Activated T-helper 1 cell treated with anti-CD3 and anti-CD28 coated beads, Interleukin-12 subunit alpha, Interleukin-12 subunit beta, Interleukin-2, Interleukin-4 antibody, amounts not matched to agents 30 ng/mL and 10 ng/mL and 1 ng/mL, durations not matched to agents 14 hours and 24 hours and 36 hours (primary cell): ENCODE measurements around the gene PPFIBP2. TPM values are rescaled to one million over a fixed set of nuclear protein-coding genes. Genes with fewer than 3 reads are reported as not detected.

ENCODE experiments used
- DNase-seq: peaks from one replicate; pipeline ENCODE4 v3.0.0; 2021; ENCODE audit warnings: low spot score
- H3K27ac Mint-ChIP-seq: one replicate; pipeline ENCODE4 v1.8.0; 2021; ENCODE audit warnings: mild to moderate bottlenecking, mixed read lengths
- H3K27me3 Mint-ChIP-seq: one replicate; pipeline ENCODE4 v1.8.0; 2022; ENCODE audit warnings: mild to moderate bottlenecking, moderate library complexity, mixed read lengths; ENCODE audit not compliant: insufficient read depth
- H3K36me3 Mint-ChIP-seq: one replicate; pipeline ENCODE4 v1.8.0; 2021; ENCODE audit warnings: low read depth, mixed read lengths
- H3K4me1 Mint-ChIP-seq: one replicate; pipeline ENCODE4 v1.8.0; 2021; ENCODE audit warnings: low read depth, mixed read lengths
- H3K4me3 Mint-ChIP-seq: one replicate; pipeline ENCODE4 v1.8.0; 2021; ENCODE audit warnings: mild to moderate bottlenecking, moderate library complexity, mixed read lengths
- H3K9me3 Mint-ChIP-seq: one replicate; pipeline ENCODE4 v1.8.0; 2021; ENCODE audit warnings: mixed read lengths
- intact Hi-C: fragments of 100-400 bp; cut with micrococcal nuclease; formaldehyde crosslinking; loops from one replicate; pipeline ENCODE4 v1.15.1; 2024
- total RNA-seq: library from RNA; stranded (reverse); gene quantifications from 2 replicates; pipeline ENCODE4 v1.2.3, GENCODE V29; 2022

PPFIBP2 gene
- total RNA-seq, 1 donor from 2014 or later = 0.62 TPM

GRCh38 chr11:7555052-7555699 lies 41.4 kb downstream of the PPFIBP2 start:
- H3K9me3 Mint-ChIP-seq = no peaks in the 10 kb centered on the region
- H3K27ac Mint-ChIP-seq = no peak overlapping the region
- H3K36me3 Mint-ChIP-seq = no peaks in the 10 kb centered on the region
- H3K4me3 Mint-ChIP-seq = no peak overlapping the region
- H3K4me1 Mint-ChIP-seq = no peaks in the 10 kb centered on the region
- intact Hi-C loops = no loop called here
- DNase-seq = no peak
- H3K27me3 Mint-ChIP-seq = peaks cover 4% of the 10 kb centered on the region

GRCh38 chr11:7558046-7558445 lies 44.2 kb downstream of the PPFIBP2 start:
- Mint-ChIP-seq H3K27me3 (peaks cover 4% of the 10 kb centered on the region), H3K36me3 (no peaks in the 10 kb centered on the region), H3K27ac (no peak overlapping the region), H3K9me3 (no peaks in the 10 kb centered on the region), H3K4me3 (no peak overlapping the region), H3K4me1 (no peaks in the 10 kb centered on the region)
- intact Hi-C loops = no loop called here
- no peak for DNase-seq

- Mint-ChIP-seq H3K27me3 (peaks cover 4% of the 10 kb centered on the region), H3K4me1 (no peaks in the 10 kb centered on the region), H3K9me3 (no peaks in the 10 kb centered on the region), H3K4me3 (no peak overlapping the region), H3K36me3 (no peaks in the 10 kb centered on the region), H3K27ac (no peak overlapping the region)
- intact Hi-C loops = no loop called here
- no peak for DNase-seq
Observed at GRCh38 chr11:7559398-7560283, 45.8 kb downstream of the PPFIBP2 start.

GRCh38 chr11:7561562-7561961 lies 47.8 kb downstream of the PPFIBP2 start:
- no peaks in the 10 kb centered on the region for H3K36me3 Mint-ChIP-seq
- no peak for DNase-seq
- H3K27ac Mint-ChIP-seq = no peak overlapping the region
- intact Hi-C loops = no loop called here
- H3K9me3 Mint-ChIP-seq = no peaks in the 10 kb centered on the region
- H3K4me1 Mint-ChIP-seq = no peaks in the 10 kb centered on the region
- peaks cover 8% of the 10 kb centered on the region for H3K27me3 Mint-ChIP-seq
- no peak overlapping the region for H3K4me3 Mint-ChIP-seq

- no peaks in the 10 kb centered on the region for H3K9me3 Mint-ChIP-seq
- H3K36me3 Mint-ChIP-seq = no peaks in the 10 kb centered on the region
- no peak for DNase-seq
- no peak overlapping the region for H3K27ac Mint-ChIP-seq
- intact Hi-C loops = no loop called here
- peaks cover 8% of the 10 kb centered on the region for H3K27me3 Mint-ChIP-seq
- H3K4me3 Mint-ChIP-seq = no peak overlapping the region
- H3K4me1 Mint-ChIP-seq = no peaks in the 10 kb centered on the region
Observed at GRCh38 chr11:7563281-7563680, 49.5 kb downstream of the PPFIBP2 start.

- no peak overlapping the region for H3K4me3 Mint-ChIP-seq
- H3K36me3 Mint-ChIP-seq = no peaks in the 10 kb centered on the region
- no peak for DNase-seq
Observed at GRCh38 chr11:7564803-7565202, 51.0 kb downstream of the PPFIBP2 start.

GRCh38 chr11:7567311-7567710 lies 53.5 kb downstream of the PPFIBP2 start:
- H3K4me3 Mint-ChIP-seq = no peak overlapping the region
- no peaks in the 10 kb centered on the region for H3K4me1 Mint-ChIP-seq
- H3K27ac Mint-ChIP-seq = no peak overlapping the region
- intact Hi-C loops = no loop called here
- no peak for DNase-seq
- no peaks in the 10 kb centered on the region for H3K9me3 Mint-ChIP-seq
- peaks cover 11% of the 10 kb centered on the region for H3K27me3 Mint-ChIP-seq
- H3K36me3 Mint-ChIP-seq = no peaks in the 10 kb centered on the region

More at GRCh38 chr11:7564803-7565202, 51.0 kb downstream of the PPFIBP2 start:
- no peak overlapping the region for H3K27ac Mint-ChIP-seq
- peaks cover 6% of the 10 kb centered on the region for H3K27me3 Mint-ChIP-seq
- intact Hi-C loops = no loop called here
- no peaks in the 10 kb centered on the region for H3K9me3 Mint-ChIP-seq
- no peaks in the 10 kb centered on the region for H3K4me1 Mint-ChIP-seq

- no peak overlapping the region for H3K4me3 Mint-ChIP-seq
- H3K4me1 Mint-ChIP-seq = no peaks in the 10 kb centered on the region
- DNase-seq = no peak
- intact Hi-C loops = no loop called here
- H3K27ac Mint-ChIP-seq = no peak overlapping the region
- H3K36me3 Mint-ChIP-seq = no peaks in the 10 kb centered on the region
- H3K27me3 Mint-ChIP-seq = peaks cover 15% of the 10 kb centered on the region
- no peaks in the 10 kb centered on the region for H3K9me3 Mint-ChIP-seq
Observed at GRCh38 chr11:7569044-7569443, 55.2 kb downstream of the PPFIBP2 start.

- H3K4me1 Mint-ChIP-seq = no peaks in the 10 kb centered on the region
- DNase-seq = no peak
- H3K27ac Mint-ChIP-seq = no peak overlapping the region
- H3K4me3 Mint-ChIP-seq = no peak overlapping the region
- intact Hi-C loops = loop anchor here (2.0 kb wide), 1 partner anchor 95 kb away; no protein-coding TSS in a partner anchor
- H3K9me3 Mint-ChIP-seq = no peaks in the 10 kb centered on the region
- peaks cover 20% of the 10 kb centered on the region for H3K27me3 Mint-ChIP-seq
- no peaks in the 10 kb centered on the region for H3K36me3 Mint-ChIP-seq
Observed at GRCh38 chr11:7570241-7570640, 56.4 kb downstream of the PPFIBP2 start.

GRCh38 chr11:7570938-7571521 lies 57.2 kb downstream of the PPFIBP2 start:
- Mint-ChIP-seq H3K4me3 (no peak overlapping the region), H3K36me3 (no peaks in the 10 kb centered on the region), H3K4me1 (no peaks in the 10 kb centered on the region), H3K27ac (no peak overlapping the region), H3K27me3 (peaks cover 19% of the 10 kb centered on the region), H3K9me3 (no peaks in the 10 kb centered on the region)
- intact Hi-C loops = loop anchor here (2.0 kb wide), 1 partner anchor 94 kb away; no protein-coding TSS in a partner anchor
- no peak for DNase-seq

- peaks cover 18% of the 10 kb centered on the region for H3K27me3 Mint-ChIP-seq
- no peak overlapping the region for H3K4me3 Mint-ChIP-seq
- intact Hi-C loops = loop anchor here (2.0 kb wide), 1 partner anchor 93 kb away; no protein-coding TSS in a partner anchor
- no peak overlapping the region for H3K27ac Mint-ChIP-seq
- H3K4me1 Mint-ChIP-seq = peaks cover under 1% of the 10 kb centered on the region
- no peaks in the 10 kb centered on the region for H3K9me3 Mint-ChIP-seq
- no peak for DNase-seq
- H3K36me3 Mint-ChIP-seq = no peaks in the 10 kb centered on the region
Observed at GRCh38 chr11:7571640-7572000, 57.8 kb downstream of the PPFIBP2 start.

- Mint-ChIP-seq H3K27me3 (peaks cover 18% of the 10 kb centered on the region), H3K9me3 (no peaks in the 10 kb centered on the region), H3K4me1 (peaks cover 6% of the 10 kb centered on the region), H3K4me3 (no peak overlapping the region), H3K36me3 (no peaks in the 10 kb centered on the region), H3K27ac (no peak overlapping the region)
- DNase-seq = no peak
- intact Hi-C loops = no loop called here
Observed at GRCh38 chr11:7572001-7572712, 58.4 kb downstream of the PPFIBP2 start.
